GM19455 (cell line): ENCODE data around the gene P2RY8.
A peak's percentile ranks its signal among the peaks of the same experiment; 100 is the strongest.
"Not testable (repeated sequence)": the region's sequence is repeated elsewhere in the genome, so short reads cannot be mapped to it uniquely, and the experiment has no call there.

ENCODE experiments used
- ATAC-seq: cut with Tn5 transposase; IDR thresholded peaks from one replicate; pipeline ENCODE4 v1.9.1; 2021; ENCODE audit not compliant: unreplicated experiment

P2RY8 gene

DNA sequence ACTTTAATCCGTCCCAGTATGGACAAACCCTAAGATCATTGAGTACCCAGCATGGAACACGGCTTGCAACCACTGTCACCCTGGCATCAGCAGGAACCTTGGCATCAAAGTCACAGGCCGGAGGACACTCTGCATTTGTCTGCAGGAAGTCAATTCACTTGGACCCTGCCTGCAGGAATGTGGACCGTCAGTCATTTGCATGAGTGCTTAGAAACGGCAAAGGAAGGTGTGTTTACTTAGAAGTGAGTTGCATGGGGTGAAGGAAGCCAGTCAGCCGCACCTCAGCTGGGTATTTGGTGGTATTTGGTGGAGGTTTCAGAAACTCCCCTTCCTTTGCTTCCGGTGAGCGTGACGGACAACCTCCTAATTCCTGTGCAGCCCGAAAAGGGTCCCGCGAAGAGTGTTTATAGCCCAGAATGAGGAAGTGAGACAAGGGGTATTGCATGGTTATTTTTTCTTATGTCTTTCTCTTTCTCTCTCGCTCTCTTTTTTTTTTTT, 15.5 kb downstream of the P2RY8 start:
- ATAC-seq = peak; percentile 80

DNA sequence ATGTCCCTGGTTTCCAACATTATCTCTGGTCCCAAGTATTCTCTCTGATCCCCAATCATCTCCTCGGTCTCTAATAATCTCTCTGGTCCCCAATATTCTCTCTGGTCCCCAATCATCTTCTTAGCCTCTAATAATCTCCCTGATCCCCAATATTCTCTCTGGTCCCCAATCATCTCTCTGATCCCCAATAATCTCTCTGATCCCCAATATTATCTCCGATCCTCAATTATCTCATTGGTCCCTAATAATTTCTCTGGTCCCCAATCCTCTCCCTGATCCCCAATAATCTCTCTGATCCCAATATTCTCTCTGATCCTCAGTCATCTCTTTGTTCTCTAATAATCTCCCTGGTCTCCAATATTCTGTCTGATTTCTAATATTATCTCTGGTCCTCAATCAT, 16.6 kb downstream of the P2RY8 start:
- no peak for ATAC-seq

DNA sequence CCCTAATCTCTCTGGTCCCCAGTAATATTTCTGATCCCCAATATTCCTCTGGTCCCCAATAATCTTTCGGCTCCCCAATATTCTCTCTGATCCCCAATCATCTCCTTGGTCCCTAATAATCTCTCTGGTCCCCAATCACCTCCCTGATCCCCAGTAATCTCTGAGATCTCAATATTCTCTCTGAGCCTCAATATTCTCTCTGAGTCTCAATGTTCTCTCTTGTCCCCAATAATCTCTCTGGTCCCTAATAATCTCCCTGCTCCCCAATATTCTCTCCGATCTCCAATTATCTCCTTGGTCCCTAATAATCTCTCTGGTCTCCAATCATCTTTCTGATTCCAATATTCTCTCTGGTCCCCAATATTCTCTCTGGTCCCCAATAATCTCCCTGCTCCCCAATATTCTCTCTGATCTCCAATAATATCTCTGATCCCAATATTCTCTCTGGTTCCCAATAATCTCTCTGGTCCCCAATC, 17.9 kb downstream of the P2RY8 start:
- no peak for ATAC-seq

DNA sequence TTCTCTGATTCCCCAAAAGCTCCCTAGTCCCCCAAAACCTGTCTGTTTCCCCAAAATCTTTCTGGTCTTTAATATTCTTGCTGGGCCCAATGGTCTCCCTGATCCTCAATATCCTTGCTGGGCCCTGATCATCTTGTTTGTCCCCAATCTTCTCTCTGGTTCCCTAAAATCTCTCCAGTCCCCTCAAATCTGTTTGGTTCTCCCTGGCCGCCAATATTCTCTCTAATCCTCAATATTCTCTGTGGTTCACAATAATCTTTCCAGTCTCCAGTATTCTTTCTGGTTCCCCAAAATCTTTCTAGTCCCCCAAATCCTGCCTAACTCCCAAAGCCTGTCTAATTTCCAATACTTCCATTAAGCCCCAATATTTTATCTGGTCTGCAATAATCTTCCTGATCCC, 18.5 kb downstream of the P2RY8 start:
- no peak for ATAC-seq

DNA sequence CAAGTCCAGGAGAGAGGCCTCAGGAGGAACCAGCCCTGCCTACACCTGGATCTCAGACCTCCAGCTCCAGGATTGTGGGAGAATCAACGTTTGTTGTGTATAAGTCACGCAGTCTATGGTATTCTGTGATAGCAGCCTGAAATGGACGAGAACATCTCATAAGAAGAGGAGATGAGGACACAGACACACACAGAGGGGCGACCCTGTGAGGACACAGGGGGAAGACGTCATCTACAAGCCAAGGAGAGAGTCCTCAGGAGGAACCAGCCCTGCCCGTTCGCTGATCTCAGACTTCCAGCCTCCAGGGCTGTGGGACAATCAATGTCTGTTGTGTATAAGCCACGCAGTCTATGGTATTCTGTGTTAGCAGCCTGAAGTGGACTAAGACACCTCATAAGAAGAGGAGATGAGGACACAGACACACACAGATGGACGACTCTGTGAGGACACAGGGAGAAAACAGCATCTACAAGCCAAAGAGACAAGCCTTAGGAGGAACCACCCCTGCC, 20.3 kb downstream of the P2RY8 start:
- no peak for ATAC-seq

DNA sequence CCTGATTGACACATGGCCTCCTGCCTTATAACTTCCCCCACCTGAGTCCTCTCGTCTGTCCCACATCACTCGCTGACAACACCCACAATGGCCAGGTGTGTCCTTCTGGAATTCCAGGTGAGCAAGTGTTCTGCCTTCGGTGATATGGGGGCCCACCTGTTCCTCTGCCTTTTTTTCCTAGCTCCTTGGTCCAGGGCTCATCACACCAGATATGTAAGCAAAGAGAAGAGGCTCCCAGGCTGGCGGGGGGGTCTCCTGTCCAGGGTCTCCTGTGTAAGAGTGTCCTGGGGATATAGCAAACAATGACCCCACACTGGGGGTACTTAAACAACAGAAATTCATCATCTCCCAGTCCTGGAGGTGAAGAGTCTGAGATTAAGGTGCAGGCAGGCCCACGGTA, 25.2 kb downstream of the P2RY8 start:
- no peak for ATAC-seq

DNA sequence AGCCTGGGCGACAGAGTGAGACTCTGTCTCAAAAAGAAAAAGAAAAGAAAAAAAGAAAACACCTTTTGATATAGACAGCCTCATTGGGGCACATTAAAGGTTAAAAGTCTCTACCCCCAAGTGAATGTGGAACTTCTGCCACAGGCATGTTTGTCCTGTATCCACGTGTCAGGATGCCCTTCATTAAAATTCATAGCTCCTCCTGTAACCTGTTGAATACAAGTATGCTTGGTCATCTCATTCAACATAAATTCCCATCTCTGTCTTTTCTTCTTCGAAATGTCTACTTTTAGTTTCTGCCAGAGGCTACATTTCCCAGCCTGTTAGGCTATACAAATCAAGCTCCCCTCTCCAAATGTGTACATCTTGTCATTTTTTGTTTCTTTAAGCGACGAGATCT, 25.8 kb downstream of the P2RY8 start:
- ATAC-seq = no peak

DNA sequence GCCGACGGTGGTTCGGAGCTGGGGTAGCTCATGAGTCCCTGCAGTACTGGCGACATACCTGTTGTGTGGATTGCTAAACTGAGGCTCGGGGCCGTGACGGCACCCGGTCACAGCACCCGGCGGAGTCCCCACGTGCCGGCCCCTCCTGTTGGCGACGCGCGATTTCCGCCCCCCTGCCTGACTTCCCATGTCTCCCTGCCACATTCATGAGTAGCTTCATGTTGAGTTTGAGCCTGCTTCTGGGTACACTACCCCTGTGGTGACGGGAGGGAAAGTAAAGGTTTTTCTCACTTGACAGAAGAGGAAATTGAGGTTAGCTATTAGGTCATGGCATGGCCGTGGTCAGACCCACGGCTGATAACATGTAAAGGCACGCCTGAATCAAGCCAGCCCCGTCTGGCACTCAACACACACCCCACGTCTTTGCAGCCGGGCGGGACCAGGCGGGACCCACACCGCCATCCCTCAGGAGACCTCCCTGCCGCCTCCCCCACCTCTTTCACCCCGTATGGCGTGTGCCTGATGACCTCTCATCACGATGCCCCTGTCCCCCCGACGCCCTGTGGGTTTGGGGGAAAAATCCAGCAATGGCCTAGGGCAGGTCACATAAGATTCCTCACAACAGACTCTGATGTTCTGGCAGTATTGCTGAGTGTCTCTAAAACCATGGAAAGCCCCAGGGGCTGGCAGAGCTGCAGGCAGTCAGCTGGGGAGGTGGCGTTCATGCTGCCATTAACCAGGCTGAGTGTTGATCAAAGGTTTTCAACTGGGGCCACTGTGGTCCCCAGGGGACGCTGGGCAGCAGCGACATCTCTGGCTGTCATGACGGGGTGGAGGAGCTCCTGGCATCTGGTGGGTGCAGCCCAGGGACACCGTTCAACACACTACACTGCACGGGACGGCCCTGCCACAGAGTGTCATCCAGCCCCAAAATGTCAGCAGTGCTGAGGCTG, 29.2 kb downstream of the P2RY8 start:
- ATAC-seq = peak; percentile 51

DNA sequence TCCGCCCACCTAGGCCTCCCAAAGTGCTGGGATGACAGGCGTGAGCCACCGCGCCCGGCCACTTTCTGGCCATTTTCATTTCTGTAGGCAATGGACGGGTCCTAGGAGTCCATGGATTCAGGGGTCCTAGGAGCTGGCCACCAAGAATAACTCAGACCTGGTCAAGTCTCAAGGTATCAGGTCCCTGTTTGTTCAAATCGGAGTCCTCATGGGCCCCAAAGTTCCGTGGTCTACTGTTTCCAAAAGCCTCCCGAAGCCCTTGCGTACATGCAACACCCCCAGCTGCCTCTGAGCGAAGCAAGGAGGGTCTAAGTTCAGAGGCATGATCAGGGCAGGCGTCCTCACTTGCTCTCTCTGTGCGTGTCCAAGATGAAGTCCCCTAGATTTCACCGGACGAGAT, 30.1 kb downstream of the P2RY8 start:
- no peak for ATAC-seq

DNA sequence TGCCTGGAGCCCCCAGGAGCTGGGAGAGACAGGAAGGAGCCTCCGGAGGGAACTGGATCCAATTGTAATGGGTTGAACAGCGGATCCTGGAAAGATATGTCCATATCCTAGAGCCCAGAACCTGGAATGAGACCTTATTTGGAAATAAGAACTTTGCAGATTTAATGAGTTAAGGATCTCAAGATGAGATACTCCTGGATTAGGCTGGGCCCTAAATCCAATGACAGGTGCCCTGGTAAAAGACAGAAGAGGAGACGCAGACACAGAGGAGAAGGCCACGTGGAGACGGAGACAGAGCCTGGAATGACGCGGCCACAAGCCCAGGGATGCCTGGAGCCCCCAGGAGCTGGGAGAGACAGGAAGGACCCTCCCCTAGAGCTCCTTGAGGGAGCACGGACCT, 34.1 kb downstream of the P2RY8 start:
- no peak for ATAC-seq

DNA sequence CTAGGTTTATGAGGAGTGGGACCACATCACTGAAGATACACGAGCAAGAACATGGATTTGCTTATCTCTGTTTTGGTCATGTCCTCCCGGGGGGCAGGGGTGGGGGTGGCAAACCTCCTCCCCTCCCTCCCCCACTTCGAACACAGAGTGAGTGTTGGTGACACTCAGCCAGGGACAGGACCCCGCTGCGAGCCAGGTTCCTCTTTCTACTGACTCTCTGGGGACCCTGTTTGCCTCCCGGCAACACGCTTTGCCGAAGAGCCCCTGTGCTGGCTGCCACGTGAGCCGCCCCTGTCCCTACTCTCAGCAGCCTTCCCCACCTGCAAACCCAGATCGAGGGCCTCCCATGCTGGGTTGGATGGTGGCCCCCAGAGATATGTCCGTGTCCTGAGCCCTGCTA, 34.7 kb downstream of the P2RY8 start:
- ATAC-seq = peak; percentile 32

DNA sequence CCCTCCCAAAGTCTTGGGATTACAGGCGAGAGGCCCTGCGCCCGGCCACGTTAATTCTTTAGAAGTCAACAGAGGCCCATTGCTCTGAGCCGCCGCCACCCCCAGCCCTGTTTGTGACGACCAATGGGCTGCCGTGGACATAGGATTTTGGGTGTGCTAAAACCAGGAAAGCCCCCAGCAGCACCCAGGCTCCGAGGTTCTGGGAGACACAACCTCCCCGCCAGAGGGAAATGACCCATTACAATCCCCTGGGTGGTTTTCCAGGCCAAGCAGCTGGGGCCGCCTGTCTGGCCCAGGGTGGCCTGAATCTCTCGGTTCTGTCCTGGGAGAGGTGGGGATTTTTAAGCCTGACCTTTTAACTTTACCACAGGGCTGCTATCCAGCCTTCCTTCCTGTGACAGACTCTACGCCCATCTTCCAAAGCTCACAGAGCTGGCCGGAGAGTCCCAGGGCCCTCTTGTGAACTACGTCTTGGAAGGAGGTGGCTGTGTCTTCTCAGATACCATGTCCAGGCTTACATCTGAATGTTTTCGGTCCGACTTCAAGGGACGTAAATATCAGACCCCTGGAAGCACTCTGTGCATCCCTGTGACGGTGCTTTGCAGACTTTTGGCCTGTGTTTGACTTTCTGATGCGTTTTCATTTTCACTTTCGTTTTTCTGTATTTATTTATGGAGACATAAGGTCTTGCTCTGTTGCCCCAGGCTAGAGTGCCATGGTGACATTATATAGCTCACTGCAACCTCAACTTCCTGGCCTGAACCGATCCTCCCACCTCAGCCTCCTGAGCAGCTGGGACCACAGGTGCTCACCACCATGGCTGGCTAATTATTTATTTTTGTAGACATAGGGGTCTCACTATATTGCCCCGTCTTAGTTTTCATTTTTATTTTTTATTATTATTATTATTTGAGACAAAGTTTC, 36.0 kb downstream of the P2RY8 start:
- peak; percentile 72 for ATAC-seq

DNA sequence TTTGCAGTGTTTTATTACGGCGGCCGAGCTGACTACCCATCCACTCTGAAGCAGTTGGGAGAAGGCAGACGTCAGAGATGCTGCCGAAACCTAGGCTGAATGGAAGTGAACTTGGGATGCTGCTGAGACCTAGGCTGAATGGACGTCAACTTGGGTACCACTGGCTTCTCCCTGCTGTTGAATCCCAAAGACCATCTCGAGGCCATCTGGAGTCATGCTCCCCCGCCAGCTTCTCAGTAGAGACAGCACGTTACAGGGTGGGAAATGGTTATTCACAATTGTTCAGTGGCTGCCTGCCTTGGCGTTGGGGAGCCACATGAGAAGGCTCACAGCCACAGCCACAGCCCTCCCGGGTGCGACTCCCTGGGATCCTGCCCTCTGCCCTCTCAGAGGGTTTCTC, 40.9 kb downstream of the P2RY8 start:
- ATAC-seq = no peak

DNA sequence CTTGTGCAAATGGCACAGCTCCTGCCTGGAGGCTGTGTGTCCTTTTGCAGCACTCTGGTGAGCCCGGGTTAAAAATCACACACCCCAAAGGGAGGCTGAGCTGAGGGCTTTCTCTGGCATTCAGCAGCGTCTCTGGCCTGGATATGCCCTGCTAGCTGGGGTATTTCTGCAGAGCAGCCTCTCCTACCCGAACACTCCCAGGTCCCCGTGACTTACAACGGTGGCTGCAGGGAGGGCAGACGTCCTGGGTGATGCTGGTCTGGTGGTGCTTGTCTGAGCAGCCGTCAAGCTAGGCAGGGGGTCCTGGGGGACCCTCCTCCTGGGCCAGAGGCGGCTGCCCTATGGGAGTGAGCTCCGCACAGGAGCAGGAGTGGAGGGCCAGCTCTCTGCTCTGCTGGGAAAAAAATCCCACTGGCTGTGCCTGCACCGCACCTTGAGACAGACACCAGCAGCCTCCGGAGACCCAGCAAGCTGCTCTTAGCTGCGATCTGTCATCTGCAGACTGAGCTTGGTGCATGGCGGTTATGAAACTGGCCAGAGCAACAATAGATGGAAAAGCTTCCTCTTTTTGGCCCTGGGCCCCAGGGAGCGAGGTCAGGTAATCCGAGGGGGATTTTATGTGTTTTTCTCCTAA, 43.0 kb downstream of the P2RY8 start:
- peak; percentile 52 for ATAC-seq

DNA sequence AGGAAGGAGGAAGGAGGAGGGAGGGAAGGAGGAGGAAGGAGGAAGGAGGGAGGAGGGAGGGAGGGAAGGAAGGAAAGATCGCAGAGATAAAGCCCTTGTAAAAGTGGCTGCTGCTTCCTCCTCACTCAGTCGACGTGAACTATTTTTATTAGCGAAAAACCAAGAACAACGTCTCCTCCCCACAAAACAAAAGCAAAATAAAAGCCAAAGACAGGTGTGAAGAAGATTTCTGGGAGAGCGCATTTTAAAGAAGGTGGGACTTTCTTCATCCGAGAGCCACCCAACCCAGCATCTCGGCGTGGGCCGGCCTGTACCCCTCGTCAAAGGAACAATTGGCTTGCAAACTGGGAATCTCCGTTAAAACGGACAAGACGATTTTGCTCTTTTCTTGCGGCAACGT, 43.6 kb downstream of the P2RY8 start:
- ATAC-seq = peak; percentile 3

DNA sequence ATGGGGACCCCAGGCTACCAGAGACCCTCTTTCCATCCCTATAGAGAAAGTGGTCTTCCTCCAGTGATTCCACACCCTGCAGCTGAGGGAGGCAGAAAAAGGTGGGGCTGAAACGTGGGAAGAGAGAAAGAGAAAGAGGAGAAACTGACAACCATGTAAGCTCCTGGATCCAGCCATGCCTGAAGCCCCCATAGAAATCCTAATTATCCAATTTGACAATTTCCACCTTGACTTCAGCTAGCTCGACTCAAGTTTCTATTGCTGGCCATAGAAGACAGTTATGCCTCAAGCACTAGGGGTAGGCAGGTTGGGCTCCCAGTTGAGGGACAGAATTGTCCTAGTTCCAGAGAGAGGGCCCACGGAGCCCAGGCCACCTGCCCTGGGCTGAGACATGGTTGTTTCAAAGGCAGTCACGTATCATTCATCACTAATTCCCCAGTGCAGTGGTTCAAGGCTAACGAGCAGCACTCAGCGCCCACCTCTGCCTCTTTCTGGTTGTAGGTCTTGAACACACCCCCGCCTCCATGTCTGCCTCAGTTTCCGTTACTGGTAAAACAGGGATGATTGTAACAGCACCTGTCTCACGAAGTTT, 44.5 kb downstream of the P2RY8 start:
- ATAC-seq = no peak

DNA sequence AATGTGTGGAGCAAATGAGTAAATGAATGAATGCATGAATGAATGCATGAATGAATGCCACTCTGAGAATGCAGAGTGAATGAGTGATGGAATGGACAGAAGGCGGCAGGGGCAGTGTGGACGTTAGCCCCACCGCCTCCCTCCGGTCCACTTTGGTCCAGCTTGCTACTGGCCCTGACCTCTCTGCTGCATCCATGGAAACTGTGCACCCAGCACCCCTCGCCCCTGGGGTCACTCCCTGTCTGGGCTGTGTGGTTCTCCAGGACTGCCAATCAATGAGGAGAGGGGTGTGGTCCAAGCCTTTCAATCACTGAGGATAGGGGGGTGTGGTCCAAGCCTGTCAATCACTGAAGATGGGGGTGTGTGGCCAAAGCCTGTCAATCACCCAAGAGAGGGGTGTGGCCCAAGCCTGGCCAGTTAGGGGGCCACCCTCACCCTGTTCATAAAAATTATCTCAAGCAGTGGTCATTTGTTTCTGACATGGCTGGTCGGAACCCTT, 45.1 kb downstream of the P2RY8 start:
- peak; percentile 63 for ATAC-seq

DNA sequence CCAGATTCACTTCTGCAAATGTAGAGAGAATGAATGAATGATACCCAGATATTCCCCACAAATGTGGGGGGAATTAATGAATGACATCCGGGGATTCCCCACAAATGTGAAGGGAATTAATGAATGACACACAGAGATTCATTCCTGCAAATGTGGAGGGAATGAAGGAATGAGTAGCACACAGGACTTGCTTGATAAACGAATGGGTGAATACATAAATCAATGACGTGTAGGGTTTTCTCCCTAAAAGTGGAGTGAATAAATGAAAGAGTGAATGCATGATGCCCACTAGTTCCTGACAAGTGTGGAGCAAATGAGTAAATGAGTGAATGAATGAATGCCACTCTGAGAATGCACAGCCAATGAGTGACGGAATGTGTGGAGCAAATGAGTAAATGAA, 45.7 kb downstream of the P2RY8 start:
- ATAC-seq = not testable (repeated sequence)

DNA sequence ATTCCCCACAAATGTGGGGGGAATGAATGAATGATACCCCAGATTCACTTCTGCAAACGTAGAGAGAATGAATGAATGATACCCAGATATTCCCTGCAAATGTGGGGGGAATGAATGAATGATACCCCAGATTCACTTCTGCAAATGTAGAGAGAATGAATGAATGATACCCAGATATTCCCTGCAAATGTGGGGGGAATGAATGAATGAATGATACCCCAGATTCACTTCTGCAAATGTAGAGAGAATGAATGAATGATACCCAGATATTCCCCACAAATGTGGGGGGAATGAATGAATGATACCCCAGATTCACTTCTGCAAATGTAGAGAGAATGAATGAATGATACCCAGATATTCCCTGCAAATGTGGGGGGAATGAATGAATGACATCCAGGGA, 46.3 kb downstream of the P2RY8 start:
- not testable (repeated sequence) for ATAC-seq

DNA sequence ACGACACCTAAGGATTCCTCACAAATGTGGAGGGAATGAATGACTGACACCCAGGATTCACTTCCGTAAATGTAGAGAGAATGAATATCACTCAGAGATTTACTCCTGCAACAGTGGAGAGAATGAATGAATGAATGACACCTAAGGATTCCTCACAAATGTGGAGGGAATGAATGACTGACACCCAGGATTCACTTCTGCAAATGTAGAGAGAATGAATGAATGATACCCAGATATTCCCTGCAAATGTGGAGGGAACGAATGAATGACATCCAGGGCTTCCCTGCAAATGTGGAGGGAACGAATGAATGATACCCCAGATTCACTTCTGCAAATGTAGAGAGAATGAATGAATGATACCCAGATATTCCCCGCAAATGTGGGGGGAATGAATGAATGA, 47.6 kb downstream of the P2RY8 start:
- not testable (repeated sequence) for ATAC-seq
